ENCODE results near the gene SPSB3.
A peak's percentile ranks its signal among the peaks of the same experiment; 100 is the strongest.
"Not testable (repeated sequence)": the region's sequence is repeated elsewhere in the genome, so short reads cannot be mapped to it uniquely, and the experiment has no call there.

SPSB3 gene

GRCh38 chr16:1816396-1817275 is 34.3 kb upstream of the SPSB3 start:
- no peak for DNase-seq

- DNase-seq: no peak
Observed at GRCh38 chr16:1815461-1815860, 33.1 kb upstream of the SPSB3 start.

GRCh38 chr16:1812732-1813163 is 30.4 kb upstream of the SPSB3 start:
- peak; percentile 0 for DNase-seq

GRCh38 chr16:1810536-1810935 is 28.2 kb upstream of the SPSB3 start:
- DNase-seq: no peak

DNA sequence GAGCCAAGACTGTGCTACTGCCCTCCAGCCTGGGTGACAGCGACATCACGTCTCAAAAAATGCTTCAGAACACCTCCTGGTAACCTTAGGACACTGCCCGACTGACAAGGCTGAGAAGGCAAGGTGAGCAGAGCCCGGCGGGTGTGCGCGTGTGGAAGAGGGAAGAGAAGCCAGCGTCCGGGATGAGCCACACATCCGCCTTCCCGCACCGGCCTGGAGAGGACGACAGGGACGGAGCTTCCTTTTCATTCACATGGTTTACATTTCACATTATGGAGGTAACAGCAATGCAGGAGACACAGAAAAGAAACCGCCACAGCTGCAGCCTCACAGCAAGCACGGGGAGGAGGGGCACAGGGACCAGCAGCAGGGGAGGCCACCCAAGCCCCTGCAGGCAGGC is 27.7 kb upstream of the SPSB3 start:
- no peak for DNase-seq

- DNase-seq: no peak
Observed at GRCh38 chr16:1809281-1809801, 27.0 kb upstream of the SPSB3 start.

DNA sequence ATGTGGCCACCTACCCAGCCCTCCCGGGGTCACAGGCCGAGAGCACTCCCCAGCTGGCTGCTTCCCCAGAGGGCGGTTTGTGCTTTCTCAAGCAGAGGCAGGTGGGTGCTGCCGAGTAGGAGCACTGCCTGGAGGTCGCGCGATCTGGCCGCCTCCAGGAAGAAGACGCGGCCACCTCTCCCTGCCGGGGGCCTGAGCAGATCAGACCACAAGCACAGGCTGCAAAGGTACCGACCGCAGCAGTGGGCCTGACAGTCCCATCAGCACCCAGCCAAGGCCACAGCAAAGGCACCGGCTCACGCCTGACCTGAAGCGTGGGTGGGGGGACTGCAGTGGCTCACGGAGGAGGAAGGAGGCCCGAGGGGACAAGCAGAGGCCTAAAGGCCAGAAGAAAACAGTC is 26.3 kb upstream of the SPSB3 start:
- DNase-seq: no peak

GRCh38 chr16:1807626-1808025 is 25.3 kb upstream of the SPSB3 start:
- DNase-seq: no peak

DNA sequence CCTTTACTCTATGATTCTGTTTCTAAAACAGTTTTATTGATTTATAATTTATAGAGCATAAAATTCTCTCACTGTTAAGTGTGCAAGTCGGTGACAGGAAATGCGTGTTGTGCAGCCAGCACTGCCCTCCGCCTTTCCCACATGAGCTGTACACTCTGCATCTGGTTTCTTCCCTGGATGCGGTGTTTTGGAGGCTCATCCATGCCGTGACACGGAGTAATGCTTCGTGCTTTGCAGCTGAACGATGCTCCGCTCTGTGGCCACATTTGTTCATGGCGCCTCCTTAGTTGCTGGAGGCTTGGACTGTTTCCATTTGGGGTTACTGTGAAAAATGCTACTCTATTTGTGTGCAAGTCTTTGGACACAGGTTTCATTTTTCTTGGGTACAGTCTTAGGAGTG is 18.3 kb upstream of the SPSB3 start:
- no peak for DNase-seq

DNA sequence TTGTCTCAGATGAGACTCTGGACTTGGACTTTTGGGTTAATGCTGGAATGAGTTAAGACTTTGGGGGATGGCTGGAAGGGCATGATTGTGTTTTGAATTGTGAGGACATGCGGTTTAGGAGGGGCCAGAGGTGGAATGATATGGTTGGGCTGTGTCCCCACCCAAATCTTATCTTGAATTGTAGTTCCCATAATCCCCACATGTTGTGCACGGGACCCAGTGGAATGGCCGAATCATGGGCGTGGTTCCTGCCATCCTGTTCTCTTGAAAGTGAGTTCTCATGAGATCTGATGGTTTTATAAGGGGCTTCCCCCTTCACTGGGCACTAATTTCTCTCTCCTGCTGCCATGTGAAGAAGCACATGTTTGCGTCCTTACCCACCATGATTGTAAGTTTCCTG is 16.9 kb upstream of the SPSB3 start:
- DNase-seq: not testable (repeated sequence)

DNA sequence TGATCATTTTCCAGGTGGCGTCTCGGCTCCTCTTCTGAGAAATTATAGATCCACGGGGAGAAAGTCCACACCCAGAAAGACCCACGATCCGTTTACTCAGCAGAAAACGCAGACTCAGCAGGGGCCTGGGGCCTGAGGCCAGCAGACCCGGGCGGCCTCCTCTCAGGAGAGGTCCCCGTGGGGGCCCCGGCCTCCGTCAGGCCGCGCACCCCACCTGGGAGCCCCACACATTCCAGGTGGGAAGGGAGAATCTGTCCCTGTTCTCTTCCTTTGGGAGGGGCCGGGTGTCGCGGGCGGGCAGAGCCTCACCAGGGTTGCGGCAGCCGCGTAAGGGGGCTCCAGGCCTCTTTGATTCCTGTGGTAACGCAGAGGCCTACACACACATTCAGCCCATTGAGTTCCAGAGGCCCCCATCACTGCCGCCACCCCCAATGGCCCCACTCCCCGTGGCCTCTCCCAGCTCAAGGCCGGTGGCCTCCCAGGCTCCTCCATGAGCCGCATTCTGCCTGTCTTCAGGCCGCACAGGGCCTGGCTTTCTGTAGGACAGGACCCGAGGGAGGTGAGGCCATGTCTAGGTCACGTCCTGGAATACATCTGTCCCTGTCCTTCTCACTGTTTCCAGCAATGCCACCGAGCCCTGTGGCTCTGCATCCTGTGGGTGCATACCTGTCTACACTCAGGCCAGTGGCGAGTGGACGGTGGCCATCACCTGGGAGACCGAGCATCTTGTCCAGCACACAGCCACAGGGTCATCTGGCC is 12.7 kb upstream of the SPSB3 start:
- no peak for DNase-seq

DNA sequence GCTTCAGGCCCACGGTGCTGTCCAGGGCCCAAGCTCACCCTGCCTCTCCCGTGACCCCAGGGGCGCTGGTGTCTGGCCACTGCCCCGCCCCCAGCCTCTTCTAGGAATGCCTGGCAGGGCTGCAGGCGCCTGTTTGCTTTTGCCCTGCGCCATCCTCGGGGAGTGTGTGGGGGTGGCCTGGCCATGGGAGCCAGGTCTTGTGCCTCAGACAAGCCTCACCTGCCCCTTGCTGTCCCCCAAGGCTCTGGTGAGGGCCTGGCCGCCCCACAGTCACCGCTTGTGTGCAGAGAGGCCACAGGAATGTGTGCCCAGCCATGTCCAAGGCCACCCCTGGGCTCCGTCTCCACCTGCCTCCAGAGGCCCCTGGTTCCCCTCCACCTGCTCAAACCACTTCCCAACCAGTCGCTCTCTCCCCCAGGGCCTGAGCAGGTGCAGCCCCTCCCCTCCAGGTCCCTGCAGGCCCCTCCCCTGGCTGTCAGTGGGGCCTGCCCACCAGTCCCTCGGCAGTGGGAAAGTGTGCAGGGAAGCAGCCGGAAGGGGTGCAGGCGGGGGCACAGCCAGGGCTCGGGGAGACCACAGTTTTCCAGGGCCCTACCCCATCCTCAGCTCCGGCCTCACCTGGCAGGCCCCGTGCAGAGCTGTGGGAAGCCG is 12.0 kb upstream of the SPSB3 start:
- DNase-seq: no peak

DNA sequence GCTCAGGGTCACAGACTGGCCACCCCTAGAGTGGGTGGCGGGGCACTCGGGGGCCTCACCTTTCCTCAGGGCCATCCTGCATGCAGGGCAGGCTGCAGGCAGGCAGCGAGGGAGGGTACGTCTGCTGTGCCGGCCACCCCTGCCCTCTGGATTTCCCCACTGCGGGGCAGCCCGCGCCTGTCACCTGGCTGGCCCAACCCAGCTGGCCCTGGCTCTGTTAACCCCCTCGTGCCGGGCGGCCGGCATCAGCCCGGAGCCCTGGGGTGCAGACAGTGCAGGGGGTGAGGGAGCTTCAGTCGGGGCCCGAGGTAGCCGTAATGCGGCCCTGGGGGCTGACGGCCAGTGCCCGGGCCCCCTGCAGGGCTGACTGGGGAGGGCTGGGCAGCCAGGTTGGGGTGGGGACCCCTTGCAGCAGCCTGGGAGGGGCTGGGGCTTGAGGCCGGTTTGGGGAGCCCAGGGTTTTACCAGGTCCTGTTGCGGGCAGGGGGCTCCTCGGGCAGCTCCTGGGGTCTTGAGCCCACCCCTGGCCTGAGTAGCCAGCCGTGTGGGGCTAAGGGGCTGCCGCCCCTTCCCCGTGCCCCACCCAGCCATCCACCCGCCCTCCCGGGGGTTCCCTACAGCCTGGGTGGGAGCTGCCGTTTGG is 11.3 kb upstream of the SPSB3 start, which contains the start of gene IGFALS:
Gene IGFALS (minus strand): TSS at position 128 of the 643 bp plus-strand sequence. CDS start 53 bp downstream, at position 75.
- DNase-seq: no peak

- DNase-seq: no peak
Observed at GRCh38 chr16:1792836-1793577, 10.6 kb upstream of the SPSB3 start.

DNA sequence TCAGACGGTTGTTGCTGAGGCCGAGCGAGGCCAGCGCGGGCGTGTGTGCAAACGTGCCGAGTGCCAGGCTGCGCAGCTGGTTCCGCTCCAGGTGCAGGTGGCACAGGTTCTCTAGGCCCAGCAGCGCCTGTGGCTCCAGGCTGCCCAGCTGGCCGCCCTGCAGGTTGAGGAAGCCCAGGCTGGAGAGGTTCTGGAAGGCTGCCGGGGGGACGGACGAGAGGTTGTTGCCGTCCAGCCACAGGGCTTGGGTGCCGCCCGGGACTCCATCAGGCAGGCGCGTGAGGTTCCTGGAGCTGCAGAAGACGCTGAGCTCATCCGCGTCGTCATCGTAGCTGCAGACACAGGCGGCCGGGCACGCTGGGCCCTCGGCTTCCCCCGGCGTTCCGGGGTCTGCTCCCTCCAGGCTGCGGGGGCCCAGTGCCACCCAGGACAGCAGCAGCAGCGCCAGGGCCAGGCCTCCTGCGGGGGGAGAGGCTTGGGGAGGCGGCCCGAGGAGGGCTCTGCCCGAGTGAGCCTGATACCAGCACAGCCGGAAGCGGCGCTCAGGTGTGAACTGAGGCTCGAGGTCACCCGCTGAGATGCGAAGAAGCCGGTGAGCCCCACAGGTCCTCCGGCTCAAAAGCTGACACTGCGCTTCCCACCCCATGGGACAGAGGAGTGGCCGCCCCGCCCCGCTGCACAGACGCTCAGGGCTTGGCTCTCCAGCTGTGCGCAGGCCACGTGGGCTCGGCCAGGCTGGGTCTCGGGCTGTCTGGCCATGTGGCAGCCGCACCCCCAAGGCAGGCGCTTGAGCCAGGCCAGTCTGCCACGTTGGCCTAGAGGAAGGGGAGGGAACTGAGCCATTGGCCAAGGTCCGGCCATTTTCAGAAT is 9.8 kb upstream of the SPSB3 start:
- DNase-seq: no peak

GRCh38 chr16:1791256-1791942 is 9.0 kb upstream of the SPSB3 start:
- DNase-seq: no peak

DNA sequence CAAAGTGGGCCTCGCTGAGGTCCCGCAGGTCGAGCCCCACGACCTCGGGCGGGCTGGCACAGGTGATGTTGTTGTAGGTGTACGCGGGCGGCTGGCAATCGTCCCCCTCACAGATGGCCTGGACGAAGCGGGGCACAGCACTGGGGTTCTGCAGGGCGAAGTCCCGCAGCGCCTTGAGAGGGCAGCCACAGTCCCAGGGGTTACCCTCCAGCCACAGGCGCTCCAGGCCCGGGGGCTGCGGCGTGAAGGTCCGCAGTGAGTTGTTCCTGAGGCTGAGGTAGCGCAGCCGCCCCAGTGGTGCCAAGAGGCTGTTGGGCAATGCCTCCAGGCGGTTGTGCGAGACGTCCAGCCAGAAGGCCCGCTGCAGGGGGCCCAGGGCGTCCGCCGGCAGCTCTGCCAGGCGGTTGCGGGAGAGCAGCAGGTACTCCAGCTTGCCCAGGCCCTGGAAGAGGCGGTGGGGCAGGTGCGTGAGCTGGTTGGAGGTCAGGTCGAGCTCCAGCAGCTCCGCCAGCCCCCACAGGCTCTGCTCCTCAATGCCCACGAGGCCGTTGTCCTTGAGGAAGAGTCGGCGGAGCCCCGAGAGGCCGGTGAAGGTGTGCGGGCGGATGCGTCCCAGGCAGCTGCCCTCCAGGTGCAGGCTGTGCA is 8.4 kb upstream of the SPSB3 start:
- no peak for DNase-seq

- DNase-seq: no peak
Observed at GRCh38 chr16:1790261-1790610, 7.9 kb upstream of the SPSB3 start.

DNA sequence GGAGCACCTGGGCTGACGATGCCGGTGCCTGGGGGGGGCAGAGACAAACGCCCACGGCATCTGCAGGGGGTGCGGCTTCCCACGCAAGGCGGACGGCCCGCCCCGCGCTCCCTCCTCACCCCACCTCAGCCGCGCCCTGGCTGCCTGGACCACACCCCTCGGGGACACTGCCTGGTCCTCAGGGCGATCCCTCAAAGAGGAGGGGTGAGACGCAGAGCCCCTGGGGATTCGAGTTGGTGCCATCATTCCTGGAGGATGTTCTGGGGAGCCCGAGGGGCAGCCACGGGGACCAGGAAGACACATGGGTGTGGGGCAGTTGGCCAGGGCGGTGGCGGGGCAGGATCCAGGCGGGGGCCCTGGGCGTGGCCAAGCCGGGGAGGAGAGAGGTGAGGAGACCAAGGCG is 7.3 kb upstream of the SPSB3 start:
- DNase-seq: no peak

- DNase-seq: no peak
Observed at GRCh38 chr16:1788708-1789100, 6.3 kb upstream of the SPSB3 start.

All from NCI-H526 treated with DMSO at 0.1 percent for 48 hours (cell line).